NCI-H2107 treated with DMSO at 0.1 percent for 48 hours (cell line): ENCODE results near the gene FAM228B.
"Not testable (repeated sequence)": the region's sequence is repeated elsewhere in the genome, so short reads cannot be mapped to it uniquely, and the experiment has no call there.

ENCODE experiments used
- DNase-seq: peaks from one replicate; lab custom pipeline; 2025; ENCODE audit not compliant: unreplicated experiment; lab: John Stamatoyannopoulos, UW

FAM228B gene

GRCh38 chr2:24153478-24153877 is 30.2 kb downstream of the FAM228B start:
- no peak for DNase-seq

GRCh38 chr2:24158131-24158530 is 34.9 kb downstream of the FAM228B start:
- DNase-seq: no peak

DNA sequence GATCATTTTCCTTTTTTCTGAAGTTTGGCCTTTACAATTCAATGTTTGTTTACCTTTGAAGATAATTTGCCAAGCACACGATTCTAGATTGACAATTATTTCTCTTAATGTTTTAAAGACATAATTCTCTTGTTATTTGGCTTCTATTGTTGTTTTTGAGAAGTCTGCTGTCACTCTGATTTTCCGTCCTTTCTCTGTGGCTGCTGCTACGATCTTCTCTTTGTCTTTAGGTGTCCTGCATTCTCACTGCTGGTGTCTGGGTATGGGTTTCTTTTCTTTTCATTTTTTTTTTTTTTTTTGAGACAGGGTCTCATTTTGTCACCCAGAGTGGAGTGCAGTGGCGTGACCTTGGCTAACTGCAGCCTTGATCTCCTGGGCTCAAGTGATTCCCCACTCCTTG is 36.4 kb downstream of the FAM228B start:
- DNase-seq: no peak

DNA sequence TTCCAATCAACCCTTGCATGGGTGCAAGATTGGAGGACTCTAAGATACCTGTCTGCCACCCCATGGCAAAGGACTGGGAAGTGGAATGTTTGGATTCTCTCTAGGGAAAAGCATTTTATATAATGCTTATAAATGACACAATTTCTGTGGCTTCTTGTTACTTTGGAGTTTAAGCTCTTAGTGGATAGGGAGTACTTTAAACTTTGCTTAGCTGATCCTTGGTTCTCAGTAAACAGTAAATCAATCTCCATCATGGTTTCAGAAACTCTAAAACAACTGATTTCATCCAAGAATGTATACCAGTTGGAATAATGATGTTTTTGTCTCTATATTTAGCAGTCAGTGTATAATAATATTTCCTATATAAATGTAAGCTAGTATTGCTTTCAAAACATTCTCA is 37.5 kb downstream of the FAM228B start:
- no peak for DNase-seq

DNA sequence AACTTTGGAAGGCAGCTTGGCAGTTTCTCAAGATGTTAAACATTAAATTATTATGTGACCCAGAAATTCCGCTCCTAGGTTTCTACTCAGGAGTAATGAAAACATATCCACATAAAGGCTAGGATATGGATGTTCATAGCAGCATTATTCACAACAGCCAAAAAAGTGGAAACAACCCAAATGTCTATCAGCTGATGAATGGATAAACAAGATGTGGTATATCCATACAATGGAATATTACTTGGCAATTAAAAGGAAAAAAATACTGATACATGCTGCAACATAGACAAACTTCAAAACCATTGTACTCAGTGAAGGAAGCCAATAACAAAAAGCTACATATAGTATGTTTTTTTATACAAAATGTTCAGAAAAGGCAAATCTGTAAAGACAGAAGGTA is 39.2 kb downstream of the FAM228B start:
- DNase-seq: no peak

GRCh38 chr2:24163186-24163585 is 39.9 kb downstream of the FAM228B start:
- DNase-seq: no peak

- no peak for DNase-seq
Observed at GRCh38 chr2:24163601-24164000, 40.3 kb downstream of the FAM228B start.

DNA sequence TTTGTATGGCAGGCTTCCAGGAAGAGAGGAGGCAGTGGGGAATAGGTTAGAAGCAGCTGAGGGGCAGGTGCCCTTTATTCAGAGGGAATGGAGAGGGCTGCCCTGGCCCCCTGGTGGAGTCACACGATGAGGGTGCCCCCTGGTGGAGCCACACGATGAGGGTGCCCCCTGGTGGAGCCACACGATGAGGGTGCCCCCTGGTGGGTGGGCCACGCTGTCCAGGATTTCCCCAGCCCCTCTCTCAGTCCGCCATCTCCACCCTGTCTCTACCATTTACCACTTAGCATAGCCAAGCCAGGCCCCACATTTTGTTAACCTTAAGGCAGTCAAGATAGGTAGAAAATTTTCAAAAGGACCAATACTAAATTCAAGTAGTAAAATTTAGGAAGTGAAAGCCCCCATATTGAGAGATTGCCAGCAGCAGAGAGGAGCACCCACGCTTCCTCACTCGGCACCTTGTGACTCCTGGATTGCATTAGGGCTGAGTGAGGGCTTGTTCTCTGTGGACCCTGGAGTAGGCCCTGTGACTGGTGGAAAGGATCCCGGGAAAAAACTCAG is 41.2 kb downstream of the FAM228B start:
- no peak for DNase-seq

DNA sequence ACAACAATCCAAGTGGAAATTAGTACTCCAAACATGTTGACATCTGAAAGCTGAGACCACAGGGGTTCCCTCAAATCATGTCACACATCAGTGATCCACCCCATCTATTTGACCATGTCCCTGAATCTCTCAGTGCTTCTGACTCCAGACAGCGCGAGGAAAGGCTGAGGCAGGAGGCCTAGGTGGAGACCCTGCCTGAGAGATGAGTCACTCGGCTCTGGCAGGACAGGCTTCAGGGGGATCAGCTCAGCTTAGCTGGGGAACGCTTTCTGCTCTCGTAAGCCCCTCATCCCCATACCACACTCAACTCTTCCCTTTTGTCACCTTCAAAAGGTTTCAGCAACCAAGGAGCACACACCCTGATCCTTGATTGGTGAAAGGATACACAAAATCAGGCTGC is 45.8 kb downstream of the FAM228B start:
- DNase-seq: no peak

GRCh38 chr2:24174851-24175277 is 51.6 kb downstream of the FAM228B start, which contains the start of gene FAM228A:
TSS of gene FAM228A (plus strand) at chr2:24175053. CDS start at chr2:24175481, 428 bp downstream.
- DNase-seq: no peak

- no peak for DNase-seq
Observed at GRCh38 chr2:24175631-24176187, 52.4 kb downstream of the FAM228B start.

- no peak for DNase-seq
Observed at GRCh38 chr2:24176326-24176725, 53.1 kb downstream of the FAM228B start.

GRCh38 chr2:24179683-24180082 is 56.4 kb downstream of the FAM228B start:
- no peak for DNase-seq

DNA sequence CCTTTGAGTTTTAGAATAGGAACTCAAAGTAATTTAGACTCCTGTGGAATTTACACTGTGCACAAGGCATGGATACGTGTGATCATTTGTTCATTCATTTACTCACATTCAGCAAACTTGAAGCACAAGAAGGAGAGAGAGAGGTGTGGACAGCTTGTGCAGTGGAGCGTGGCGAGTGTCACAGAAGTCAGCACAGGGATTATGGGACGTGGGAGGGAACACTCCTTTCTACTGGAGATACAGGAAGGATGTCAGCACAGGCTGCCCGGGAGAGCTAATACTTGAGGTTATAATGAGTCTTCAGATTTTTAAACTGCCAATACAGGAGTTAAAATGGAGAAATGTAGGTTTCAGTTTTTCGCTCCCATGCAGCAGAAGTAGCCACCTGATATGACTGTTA is 58.6 kb downstream of the FAM228B start:
- DNase-seq: no peak

DNA sequence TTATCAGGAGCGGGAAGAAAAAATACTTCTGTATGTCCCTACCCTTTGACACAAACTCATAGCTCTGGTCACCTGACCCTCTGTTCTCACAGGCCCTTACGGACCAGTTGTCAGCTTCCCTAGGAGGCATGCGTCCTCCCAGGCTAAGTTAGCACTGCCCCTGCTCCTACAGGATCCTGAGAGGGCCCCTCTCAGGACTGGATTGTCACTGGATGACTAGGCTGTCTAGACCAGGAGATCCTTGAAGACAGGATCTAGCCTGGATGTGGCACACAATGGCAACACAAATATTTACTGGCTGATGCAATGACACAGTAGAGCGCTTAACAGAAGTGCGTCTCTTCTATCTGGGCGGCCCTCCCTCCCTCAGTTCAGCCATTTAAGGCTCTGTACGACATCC is 59.2 kb downstream of the FAM228B start:
- no peak for DNase-seq

- DNase-seq: no peak
Observed at GRCh38 chr2:24183366-24184069, 60.2 kb downstream of the FAM228B start.

DNA sequence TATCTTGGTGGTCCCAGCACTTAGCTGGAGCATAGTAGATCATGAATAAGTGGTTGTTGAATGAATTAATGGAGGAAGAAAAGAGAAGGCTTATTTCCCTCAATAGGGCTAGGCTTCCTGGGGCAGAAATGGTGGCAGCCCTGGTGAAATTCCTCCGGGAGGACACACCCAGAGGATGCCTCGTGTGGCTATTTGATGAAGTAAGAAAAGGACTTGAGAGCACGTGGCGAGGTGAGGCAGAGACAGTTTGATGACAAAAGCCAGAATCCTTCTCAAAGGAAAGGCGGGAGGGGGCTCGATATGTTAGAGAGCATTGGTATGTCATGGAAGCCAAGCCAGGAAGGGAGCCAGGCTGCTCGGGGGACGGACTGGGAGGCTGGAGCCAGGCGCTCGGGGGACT is 66.3 kb downstream of the FAM228B start:
- no peak for DNase-seq

DNA sequence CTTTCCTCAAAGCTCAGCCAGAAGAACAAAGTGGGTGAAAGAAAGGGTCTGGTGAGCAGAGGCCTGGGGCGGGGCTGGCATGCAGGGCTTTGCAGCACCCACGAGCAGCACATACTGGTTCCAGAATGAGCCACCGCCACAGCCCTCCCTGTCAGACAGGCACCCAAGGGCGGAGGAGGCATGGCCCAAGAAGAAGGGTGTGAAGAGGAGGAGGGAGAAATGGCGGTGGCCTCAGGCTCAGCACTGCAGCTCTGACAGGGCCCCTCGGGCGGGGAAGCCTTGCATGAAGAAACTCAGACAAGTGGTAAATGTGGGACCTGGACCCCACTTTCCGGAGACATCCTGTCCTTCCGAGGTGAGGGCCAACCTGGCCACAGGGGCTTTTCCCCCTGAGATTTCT is 67.2 kb downstream of the FAM228B start:
- no peak for DNase-seq

GRCh38 chr2:24191156-24191555 is 67.9 kb downstream of the FAM228B start:
- DNase-seq: no peak

- no peak for DNase-seq
Observed at GRCh38 chr2:24191848-24192247, 68.6 kb downstream of the FAM228B start.

- not testable (repeated sequence) for DNase-seq
Observed at GRCh38 chr2:24197213-24197612, 73.9 kb downstream of the FAM228B start.

GRCh38 chr2:24199968-24200590 is 76.8 kb downstream of the FAM228B start:
- no peak for DNase-seq
